ENCODE results near the gene MYO5B.

Gene MYO5B

DNA sequence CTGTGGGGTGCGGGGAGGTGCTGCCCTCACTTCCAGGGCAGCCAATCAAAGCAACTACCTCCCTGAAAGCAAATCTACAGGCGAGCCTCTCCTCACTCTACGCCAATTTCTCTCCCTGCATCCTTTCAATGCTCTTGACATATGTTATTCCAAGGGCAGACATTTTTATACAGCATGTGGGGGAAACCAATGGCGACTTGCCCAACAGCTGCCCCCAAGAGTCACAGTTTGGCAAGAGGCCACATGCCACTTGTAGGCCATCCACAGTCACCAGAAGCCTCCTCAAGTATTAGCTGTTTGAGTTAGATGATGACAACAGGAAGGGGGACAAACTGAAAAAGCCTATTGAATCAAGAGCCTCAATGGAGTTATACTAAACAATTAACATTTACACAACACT is 114.6 kb downstream of the MYO5B start:
- H3K9me3 ChIP-seq (ENCODE audit: severe bottlenecking), result no peaks in the 10 kb centered on the region
- TF ChIP-seq, protein P1, sequence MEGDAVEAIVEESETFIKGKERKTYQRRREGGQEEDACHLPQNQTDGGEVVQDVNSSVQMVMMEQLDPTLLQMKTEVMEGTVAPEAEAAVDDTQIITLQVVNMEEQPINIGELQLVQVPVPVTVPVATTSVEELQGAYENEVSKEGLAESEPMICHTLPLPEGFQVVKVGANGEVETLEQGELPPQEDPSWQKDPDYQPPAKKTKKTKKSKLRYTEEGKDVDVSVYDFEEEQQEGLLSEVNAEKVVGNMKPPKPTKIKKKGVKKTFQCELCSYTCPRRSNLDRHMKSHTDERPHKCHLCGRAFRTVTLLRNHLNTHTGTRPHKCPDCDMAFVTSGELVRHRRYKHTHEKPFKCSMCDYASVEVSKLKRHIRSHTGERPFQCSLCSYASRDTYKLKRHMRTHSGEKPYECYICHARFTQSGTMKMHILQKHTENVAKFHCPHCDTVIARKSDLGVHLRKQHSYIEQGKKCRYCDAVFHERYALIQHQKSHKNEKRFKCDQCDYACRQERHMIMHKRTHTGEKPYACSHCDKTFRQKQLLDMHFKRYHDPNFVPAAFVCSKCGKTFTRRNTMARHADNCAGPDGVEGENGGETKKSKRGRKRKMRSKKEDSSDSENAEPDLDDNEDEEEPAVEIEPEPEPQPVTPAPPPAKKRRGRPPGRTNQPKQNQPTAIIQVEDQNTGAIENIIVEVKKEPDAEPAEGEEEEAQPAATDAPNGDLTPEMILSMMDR (IDR thresholded peaks at IDR 0.05; ENCODE audit: low read depth, low read length), result no peak
- DNase-seq, result no peak
- no peaks in the 10 kb centered on the region for H3K27me3 ChIP-seq (ENCODE audit: insufficient read depth, low read depth, severe bottlenecking)
- H3K36me3 ChIP-seq, result no peaks in the 10 kb centered on the region
- no peak overlapping the region for H3K27ac ChIP-seq
- no peak overlapping the region for H3K4me3 ChIP-seq (ENCODE audit: low read depth, low read length)

DNA sequence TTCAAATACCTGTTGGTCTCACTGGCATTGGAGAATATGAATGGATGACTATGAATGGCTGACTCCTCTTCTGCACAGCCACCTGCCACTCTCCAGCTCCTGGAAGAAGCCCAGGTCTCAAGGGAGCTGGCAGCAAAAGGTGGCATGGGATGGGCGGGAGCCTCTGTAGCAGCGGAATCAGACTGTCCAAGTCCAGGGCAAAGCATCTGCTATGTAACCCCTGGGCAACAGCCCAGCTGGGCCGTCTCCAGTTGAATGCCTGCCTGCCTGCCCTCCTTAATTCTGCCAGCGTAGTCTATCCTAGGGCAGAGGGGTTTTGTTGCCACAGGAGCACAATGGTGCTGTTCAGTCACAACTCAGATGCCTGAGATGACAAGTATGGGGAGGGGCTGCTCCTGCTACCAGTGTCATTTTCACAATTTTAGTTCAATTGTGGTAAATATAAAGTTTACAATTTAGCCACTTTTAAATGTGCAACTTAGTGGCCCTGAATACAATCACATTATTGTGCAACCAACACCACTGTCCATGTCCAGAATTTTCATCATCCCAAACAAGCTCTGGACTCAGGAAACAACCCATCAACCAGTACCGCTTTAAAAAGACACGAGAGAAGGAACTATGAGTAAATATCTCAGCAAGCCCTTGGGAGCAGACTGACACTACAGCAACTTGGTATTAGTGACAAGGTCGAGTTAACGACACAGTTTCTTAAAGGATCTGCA is 115.2 kb downstream of the MYO5B start:
- Histone ChIP-seq H3K9me3 (ENCODE audit: severe bottlenecking) (no peaks in the 10 kb centered on the region), H3K4me3 (ENCODE audit: low read depth, low read length) (no peak overlapping the region), H3K27me3 (ENCODE audit: insufficient read depth, low read depth, severe bottlenecking) (no peaks in the 10 kb centered on the region), H3K36me3 (no peaks in the 10 kb centered on the region), H3K27ac (no peak overlapping the region)
- TF ChIP-seq, protein P1 (IDR thresholded peaks at IDR 0.05; ENCODE audit: low read depth, low read length), result no peak
- no peak for DNase-seq

DNA sequence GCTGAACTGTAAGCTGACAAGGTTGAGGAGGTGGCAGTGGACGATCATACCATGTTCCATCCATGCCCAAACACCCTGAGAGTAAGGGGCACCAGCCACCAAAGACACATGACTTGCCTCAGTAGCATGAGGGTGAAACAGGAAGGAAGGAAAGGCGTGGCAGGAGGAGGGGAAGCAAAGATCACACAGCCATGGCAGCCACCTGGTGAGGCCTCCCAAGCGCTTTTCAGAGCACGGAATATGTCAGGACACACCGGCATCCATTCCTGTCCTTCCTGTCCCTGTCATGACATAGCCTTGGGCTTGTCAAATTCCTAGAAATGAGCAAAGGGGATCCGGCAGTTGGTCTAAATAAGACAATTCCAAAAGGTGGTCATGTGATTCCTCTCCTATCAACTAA is 118.7 kb downstream of the MYO5B start:
- Histone ChIP-seq H3K4me3 (ENCODE audit: low read depth, low read length) (no peak overlapping the region), H3K27me3 (ENCODE audit: insufficient read depth, low read depth, severe bottlenecking) (no peaks in the 10 kb centered on the region), H3K27ac (no peak overlapping the region), H3K36me3 (no peaks in the 10 kb centered on the region), H3K9me3 (ENCODE audit: severe bottlenecking) (no peaks in the 10 kb centered on the region)
- no peak for DNase-seq
- TF ChIP-seq, protein P1 (IDR thresholded peaks at IDR 0.05; ENCODE audit: low read depth, low read length), result no peak

DNA sequence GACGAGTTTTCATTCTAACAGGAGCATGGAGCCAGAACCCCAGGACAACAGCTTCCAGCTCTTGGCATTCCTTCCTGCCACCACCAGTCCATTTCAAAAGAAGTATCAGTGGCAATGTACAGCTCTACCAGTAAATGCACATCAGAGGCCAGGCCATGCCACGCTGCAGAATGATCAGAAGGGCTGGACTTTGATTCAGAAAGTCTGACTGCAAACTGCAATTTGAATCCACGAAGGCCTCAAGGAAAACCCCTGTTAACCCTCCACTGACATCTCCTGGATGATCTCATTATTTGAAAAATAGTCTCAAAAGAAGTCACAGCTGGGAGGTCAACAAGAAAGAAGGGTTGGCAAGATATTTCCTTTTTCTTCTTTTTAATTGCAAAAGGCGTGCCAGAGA is 119.2 kb downstream of the MYO5B start:
- Histone ChIP-seq H3K9me3 (ENCODE audit: severe bottlenecking) (no peaks in the 10 kb centered on the region), H3K36me3 (no peaks in the 10 kb centered on the region), H3K27me3 (ENCODE audit: insufficient read depth, low read depth, severe bottlenecking) (no peaks in the 10 kb centered on the region), H3K27ac (no peak overlapping the region), H3K4me3 (ENCODE audit: low read depth, low read length) (no peak overlapping the region)
- TF ChIP-seq, protein P1 (IDR thresholded peaks at IDR 0.05; ENCODE audit: low read depth, low read length), result no peak
- DNase-seq, result no peak

DNA sequence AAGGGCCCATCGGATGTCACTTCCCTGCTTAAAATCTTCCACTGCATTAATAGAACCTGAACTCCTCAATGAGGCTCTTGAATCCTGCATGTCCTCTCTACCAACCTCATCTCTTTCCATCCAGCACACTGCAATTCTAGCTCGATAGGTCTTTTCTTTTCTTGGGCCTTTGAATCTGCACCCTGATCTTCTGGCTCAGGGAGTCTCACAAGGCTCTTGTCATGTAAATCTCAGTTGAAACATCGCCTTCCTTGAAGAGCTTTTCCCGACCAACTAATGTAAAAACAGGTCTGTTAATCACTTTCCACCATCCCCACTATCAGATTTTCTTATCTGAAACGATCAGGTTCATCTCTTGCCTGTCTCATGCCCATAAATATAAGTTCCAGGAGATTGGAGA is 120.5 kb downstream of the MYO5B start:
- no peak for DNase-seq
- Histone ChIP-seq H3K9me3 (ENCODE audit: severe bottlenecking) (no peaks in the 10 kb centered on the region), H3K36me3 (no peaks in the 10 kb centered on the region), H3K27me3 (ENCODE audit: insufficient read depth, low read depth, severe bottlenecking) (no peaks in the 10 kb centered on the region), H3K27ac (no peak overlapping the region), H3K4me3 (ENCODE audit: low read depth, low read length) (no peak overlapping the region)
- TF ChIP-seq, protein P1 (IDR thresholded peaks at IDR 0.05; ENCODE audit: low read depth, low read length), result no peak

DNA sequence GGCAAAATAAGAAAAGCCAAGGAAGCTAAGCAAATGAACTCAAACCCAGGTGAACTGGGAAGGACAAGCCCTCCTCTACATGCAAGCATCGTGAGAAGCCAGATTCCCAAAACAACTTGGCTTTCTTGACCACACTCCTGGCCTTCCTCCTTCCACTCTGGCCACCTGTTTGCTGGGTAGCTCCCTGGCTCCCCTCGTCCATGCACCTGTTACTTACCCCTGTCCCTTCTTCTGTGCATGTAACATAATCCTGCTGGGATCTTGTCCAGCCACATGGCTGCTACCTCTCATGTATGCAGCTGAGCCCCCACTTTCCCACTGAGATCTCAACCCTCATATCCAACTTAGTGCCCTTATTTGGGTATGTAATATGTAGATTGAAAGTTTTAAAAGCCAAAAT is 121.6 kb downstream of the MYO5B start:
- no peak for DNase-seq
- no peak overlapping the region for H3K27ac ChIP-seq
- H3K36me3 ChIP-seq, result no peaks in the 10 kb centered on the region

More for the DNA sequence above, 121.6 kb downstream of the MYO5B start:
- TF ChIP-seq, protein P1 (IDR thresholded peaks at IDR 0.05; ENCODE audit: low read depth, low read length), result no peak
- no peak overlapping the region for H3K4me3 ChIP-seq (ENCODE audit: low read depth, low read length)
- no peaks in the 10 kb centered on the region for H3K9me3 ChIP-seq (ENCODE audit: severe bottlenecking)
- H3K27me3 ChIP-seq (ENCODE audit: insufficient read depth, low read depth, severe bottlenecking), result no peaks in the 10 kb centered on the region
